Neural crest cell (in vitro differentiated cells): ENCODE data around the gene TMEM174. TPM values are rescaled to one million over a fixed set of nuclear protein-coding genes. Genes with fewer than 3 reads are reported as not detected.

Source experiments
- DNase-seq: peaks from one replicate; pipeline ENCODE4 v3.0.0; 2021; ENCODE audit warnings: low read depth, mixed read lengths, low spot score
- H3K27ac Mint-ChIP-seq: one replicate; pipeline ENCODE4 v1.8.0; 2021; ENCODE audit warnings: mild to moderate bottlenecking, mixed read lengths; ENCODE audit not compliant: unreplicated experiment
- H3K27me3 Mint-ChIP-seq: 2 replicates; pipeline ENCODE4 v1.8.0; 2021; ENCODE audit warnings: low read depth, mild to moderate bottlenecking, mixed read lengths
- H3K36me3 Mint-ChIP-seq: 2 replicates; pipeline ENCODE4 v1.8.0; 2021; ENCODE audit warnings: low read depth, mild to moderate bottlenecking, mixed read lengths
- H3K4me1 Mint-ChIP-seq: 2 replicates; pipeline ENCODE4 v1.8.0; 2021; ENCODE audit warnings: mixed read lengths
- H3K4me3 Mint-ChIP-seq: one replicate; pipeline ENCODE4 v1.8.0; 2021; ENCODE audit warnings: mild to moderate bottlenecking, mixed read lengths
- H3K9me3 Mint-ChIP-seq: 2 replicates; pipeline ENCODE4 v1.8.0; 2021; ENCODE audit warnings: mixed read lengths
- CTCF ChIP-seq: fragments of 200-600 bp; sonication (generic); conservative IDR thresholded peaks from 2 replicates; pipeline ENCODE4 v1.5.0; 2021; ENCODE audit warnings: antibody characterized with exemption, mild to moderate bottlenecking
- total RNA-seq: library from RNA; stranded (reverse); gene quantifications from 2 replicates; pipeline ENCODE4 v1.2.1, GENCODE V29; 2021

The TMEM174 gene
- total RNA-seq, 1 donor from 2014 or later: not detected

GRCh38 chr5:73153513-73153912 lies 19.5 kb upstream of the TMEM174 start:
- Mint-ChIP-seq H3K4me3 (no peak overlapping the region), H3K9me3 (no peaks in the 10 kb centered on the region), H3K4me1 (no peaks in the 10 kb centered on the region), H3K27ac (no peak overlapping the region), H3K36me3 (no peaks in the 10 kb centered on the region), H3K27me3 (no peaks in the 10 kb centered on the region)
- TF ChIP-seq CTCF: no peak
- no peak for DNase-seq

- no peaks in the 10 kb centered on the region for H3K9me3 Mint-ChIP-seq
- H3K4me1 Mint-ChIP-seq: no peaks in the 10 kb centered on the region
- H3K4me3 Mint-ChIP-seq: no peak overlapping the region
- TF ChIP-seq CTCF: no peak
- no peak overlapping the region for H3K27ac Mint-ChIP-seq
- no peaks in the 10 kb centered on the region for H3K27me3 Mint-ChIP-seq
- no peak for DNase-seq
- no peaks in the 10 kb centered on the region for H3K36me3 Mint-ChIP-seq
Observed at GRCh38 chr5:73154208-73155006, 18.6 kb upstream of the TMEM174 start.

- TF ChIP-seq CTCF: no peak
- no peak overlapping the region for H3K4me3 Mint-ChIP-seq
- H3K27ac Mint-ChIP-seq: no peak overlapping the region
- H3K9me3 Mint-ChIP-seq: no peaks in the 10 kb centered on the region
- H3K27me3 Mint-ChIP-seq: peaks cover 6% of the 10 kb centered on the region
- H3K36me3 Mint-ChIP-seq: no peaks in the 10 kb centered on the region
- H3K4me1 Mint-ChIP-seq: no peaks in the 10 kb centered on the region
- DNase-seq: no peak
Observed at GRCh38 chr5:73155271-73156222, 17.4 kb upstream of the TMEM174 start.

- H3K27ac Mint-ChIP-seq: no peak overlapping the region
- no peak for TF ChIP-seq CTCF
- no peaks in the 10 kb centered on the region for H3K9me3 Mint-ChIP-seq
- no peak for DNase-seq
- no peaks in the 10 kb centered on the region for H3K4me1 Mint-ChIP-seq
- peaks cover 14% of the 10 kb centered on the region for H3K27me3 Mint-ChIP-seq
- H3K4me3 Mint-ChIP-seq: no peak overlapping the region
- H3K36me3 Mint-ChIP-seq: no peaks in the 10 kb centered on the region
Observed at GRCh38 chr5:73157414-73158303, 15.3 kb upstream of the TMEM174 start.

GRCh38 chr5:73158313-73158712 lies 14.7 kb upstream of the TMEM174 start:
- no peaks in the 10 kb centered on the region for H3K9me3 Mint-ChIP-seq

More at GRCh38 chr5:73158313-73158712, 14.7 kb upstream of the TMEM174 start:
- no peaks in the 10 kb centered on the region for H3K4me1 Mint-ChIP-seq
- H3K27ac Mint-ChIP-seq: no peak overlapping the region
- H3K27me3 Mint-ChIP-seq: peaks cover 14% of the 10 kb centered on the region
- no peak for TF ChIP-seq CTCF
- no peaks in the 10 kb centered on the region for H3K36me3 Mint-ChIP-seq
- no peak for DNase-seq
- H3K4me3 Mint-ChIP-seq: no peak overlapping the region
